Stimulated activated CD8-positive, alpha-beta memory T cell treated with anti-CD3 and anti-CD28 coated beads, Interleukin-7, amount 100 ng/mL, for 24 hours (primary cell): Measurements from ENCODE around the gene SRL.
"Not testable (repeated sequence)": the region's sequence is repeated elsewhere in the genome, so short reads cannot be mapped to it uniquely, and the experiment has no call there.

Experiments used
- DNase-seq: peaks from one replicate; pipeline ENCODE4 v3.0.0-alpha.2; 2020; ENCODE audit warnings: low read depth

SRL gene

GRCh38 chr16:4159726-4160125 is 82.2 kb downstream of the SRL start:
- no peak for DNase-seq

- DNase-seq: no peak
These were observed 83.5 kb downstream of the SRL start for GRCh38 chr16:4158143-4159093.

- DNase-seq: no peak
These were observed 84.5 kb downstream of the SRL start for GRCh38 chr16:4157376-4157825.

GRCh38 chr16:4156503-4156902 is 85.4 kb downstream of the SRL start:
- not testable (repeated sequence) for DNase-seq

GRCh38 chr16:4153364-4153763 is 88.5 kb downstream of the SRL start:
- not testable (repeated sequence) for DNase-seq

- no peak for DNase-seq
These were observed 89.6 kb downstream of the SRL start for GRCh38 chr16:4152267-4152666.

GRCh38 chr16:4147236-4147635 is 94.6 kb downstream of the SRL start:
- DNase-seq: no peak

GRCh38 chr16:4142268-4142667 is 99.6 kb downstream of the SRL start:
- DNase-seq: no peak

- no peak for DNase-seq
These were observed 100.3 kb downstream of the SRL start for GRCh38 chr16:4141604-4142003.

- no peak for DNase-seq
These were observed 101.2 kb downstream of the SRL start for GRCh38 chr16:4140652-4141051.

- no peak for DNase-seq
These were observed 101.9 kb downstream of the SRL start for GRCh38 chr16:4139968-4140367.
